Stimulated activated CD8-positive, alpha-beta memory T cell treated with anti-CD3 and anti-CD28 coated beads, Interleukin-12 subunit alpha, Interleukin-12 subunit beta, amount 100 ng/mL, for 24 hours (primary cell): ENCODE data around the gene UGT1A7.
A peak's percentile ranks its signal among the peaks of the same experiment; 100 is the strongest.
"Not testable (repeated sequence)": the region's sequence is repeated elsewhere in the genome, so short reads cannot be mapped to it uniquely, and the experiment has no call there.

ENCODE experiments used
- DNase-seq: peaks from one replicate; pipeline ENCODE4 v3.0.0-alpha.2; 2020; ENCODE audit errors: extremely low read depth

UGT1A7 gene

DNA sequence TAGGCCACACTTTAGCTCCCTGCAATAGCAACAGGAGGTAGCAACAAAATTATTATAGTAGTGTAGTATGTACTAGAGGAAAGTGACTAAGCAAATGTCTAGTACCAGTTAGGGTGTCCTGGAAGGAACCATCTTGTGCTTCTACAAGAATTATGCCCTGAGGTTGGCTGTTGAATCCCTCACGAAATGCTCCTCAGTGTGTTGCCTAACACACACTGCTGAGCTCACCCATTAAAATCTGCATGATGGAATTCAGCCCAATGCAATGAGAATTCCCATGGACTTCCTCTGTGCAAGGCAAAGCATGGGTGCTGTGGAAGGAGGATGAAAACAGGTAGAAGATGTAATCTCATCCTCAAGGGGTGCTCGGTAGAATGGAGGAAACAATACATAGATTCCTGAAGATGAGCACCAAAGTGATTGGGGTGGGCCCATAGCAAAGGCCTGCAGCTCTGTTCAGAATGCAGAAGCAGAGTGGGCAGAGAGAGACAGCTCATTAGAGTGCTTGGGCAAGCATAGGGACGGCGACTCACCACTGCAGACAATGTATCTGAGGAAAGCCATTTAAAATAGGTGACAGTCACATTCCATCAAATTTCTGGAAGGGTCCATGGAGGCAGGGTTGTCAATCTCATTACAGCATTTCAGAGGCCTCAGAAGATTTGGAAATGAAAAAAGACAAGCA lies 1.2 kb upstream of the UGT1A7 start:
- no peak for DNase-seq

DNA sequence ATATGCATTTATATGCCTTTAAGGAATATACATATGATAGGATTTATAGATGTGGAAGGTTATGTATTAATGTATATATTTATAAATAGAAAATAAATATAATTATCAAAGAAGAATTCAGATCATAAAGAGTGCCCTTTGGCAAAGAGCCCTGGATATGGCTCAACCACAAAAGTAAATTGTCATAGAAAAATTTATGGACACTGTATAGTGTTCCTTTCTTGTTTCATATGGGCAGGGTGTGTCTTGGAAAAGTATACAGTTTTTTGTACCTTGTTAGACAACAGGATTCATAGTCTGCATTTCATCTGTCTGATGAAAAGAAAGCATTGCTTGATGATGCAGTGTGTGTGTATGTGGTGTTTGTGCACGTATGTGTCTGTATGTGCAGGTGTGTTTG lies 2.9 kb downstream of the UGT1A7 start:
- DNase-seq: no peak

DNA sequence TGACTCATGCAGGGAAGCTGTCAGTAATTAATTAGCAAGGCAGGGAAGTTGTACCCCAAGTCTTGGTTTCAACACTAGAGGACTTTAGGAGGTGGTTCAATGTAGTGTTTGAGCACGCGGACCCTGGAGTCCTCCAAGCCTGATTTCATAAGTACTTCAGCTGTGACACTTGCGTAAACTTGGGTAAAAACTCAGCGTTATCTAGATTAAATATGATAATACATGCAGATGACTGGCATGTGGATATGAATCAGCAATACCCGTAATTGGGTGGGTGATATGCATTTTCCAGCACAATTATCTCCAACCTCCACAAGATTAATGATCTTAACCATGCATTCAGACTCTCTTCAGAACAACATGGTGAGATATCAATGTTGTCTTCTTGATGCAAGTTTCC lies 5.2 kb downstream of the UGT1A7 start:
- no peak for DNase-seq

DNA sequence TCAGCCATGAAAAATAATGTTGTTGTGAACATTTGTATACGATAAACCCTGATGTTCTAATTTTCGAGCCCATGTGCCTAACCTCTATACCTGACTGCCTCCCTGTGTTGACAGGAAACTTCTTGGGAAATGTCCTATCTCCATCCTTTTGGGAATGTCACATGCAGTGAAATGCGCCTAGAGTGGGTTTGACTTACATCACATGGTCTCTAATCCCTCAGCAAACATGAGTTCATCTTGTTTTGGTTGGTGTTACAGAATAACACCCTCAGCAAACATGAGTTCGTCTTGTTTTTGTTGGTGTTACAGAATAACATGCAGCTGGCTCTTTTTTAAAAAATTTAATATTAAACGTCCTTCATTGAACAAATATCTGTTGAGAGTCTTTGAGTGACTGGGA lies 6.6 kb downstream of the UGT1A7 start:
- no peak for DNase-seq

DNA sequence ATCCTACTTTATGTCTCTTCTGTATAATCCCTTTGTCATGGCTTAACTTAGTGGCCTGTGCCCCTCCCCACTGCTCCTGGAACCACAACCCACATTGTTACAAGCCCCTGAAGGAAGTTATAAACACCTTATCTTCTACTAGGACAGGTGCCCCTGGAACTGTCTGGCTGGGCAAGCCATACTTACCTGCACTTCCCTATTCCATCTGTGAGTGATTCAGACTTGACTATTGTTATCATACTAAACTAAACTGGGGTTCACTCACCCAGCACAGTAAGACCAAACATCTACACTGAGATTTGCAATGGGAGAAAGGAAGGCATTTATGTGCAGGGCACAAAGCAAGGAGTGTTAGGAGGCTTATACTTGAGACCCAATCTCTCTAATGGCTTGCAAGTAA lies 7.3 kb downstream of the UGT1A7 start:
- DNase-seq: no peak

DNA sequence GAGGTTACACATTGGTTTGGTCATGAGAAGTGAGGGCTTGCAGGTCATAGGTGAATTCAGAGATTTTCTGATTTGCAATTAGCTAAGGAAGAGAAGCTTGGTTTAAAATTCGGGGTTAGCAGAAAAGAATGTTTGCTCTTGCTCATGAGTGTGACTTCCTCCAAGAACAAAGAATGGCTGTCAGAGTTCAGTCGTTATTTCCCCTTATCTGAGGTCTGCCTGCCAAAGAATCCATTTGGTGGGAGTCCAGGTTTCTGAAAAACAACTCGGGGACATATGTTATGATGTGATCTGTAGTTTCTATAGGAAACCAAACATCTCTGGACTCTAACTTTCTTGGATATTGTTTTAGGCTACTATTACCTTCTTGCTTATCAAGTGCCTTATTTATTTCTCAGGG lies 7.8 kb downstream of the UGT1A7 start:
- DNase-seq: no peak

DNA sequence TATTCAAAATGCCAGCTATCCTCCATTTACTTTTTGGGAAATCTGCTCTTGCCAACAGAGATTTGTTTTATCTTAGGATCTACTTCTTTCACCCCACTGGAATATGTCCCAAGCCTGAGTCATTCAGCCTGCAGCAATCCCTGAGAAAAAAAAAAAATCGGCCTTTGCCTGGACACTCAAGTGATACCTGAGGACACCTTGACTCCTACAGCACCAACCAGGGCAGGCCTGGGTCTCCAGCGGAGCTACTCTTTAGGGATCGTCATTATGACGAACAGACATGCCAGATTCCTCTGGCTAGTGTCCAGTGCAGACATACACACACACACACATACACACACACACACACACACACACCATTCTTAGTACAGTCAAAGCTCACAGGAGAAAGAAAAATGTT lies 8.7 kb downstream of the UGT1A7 start:
- no peak for DNase-seq

DNA sequence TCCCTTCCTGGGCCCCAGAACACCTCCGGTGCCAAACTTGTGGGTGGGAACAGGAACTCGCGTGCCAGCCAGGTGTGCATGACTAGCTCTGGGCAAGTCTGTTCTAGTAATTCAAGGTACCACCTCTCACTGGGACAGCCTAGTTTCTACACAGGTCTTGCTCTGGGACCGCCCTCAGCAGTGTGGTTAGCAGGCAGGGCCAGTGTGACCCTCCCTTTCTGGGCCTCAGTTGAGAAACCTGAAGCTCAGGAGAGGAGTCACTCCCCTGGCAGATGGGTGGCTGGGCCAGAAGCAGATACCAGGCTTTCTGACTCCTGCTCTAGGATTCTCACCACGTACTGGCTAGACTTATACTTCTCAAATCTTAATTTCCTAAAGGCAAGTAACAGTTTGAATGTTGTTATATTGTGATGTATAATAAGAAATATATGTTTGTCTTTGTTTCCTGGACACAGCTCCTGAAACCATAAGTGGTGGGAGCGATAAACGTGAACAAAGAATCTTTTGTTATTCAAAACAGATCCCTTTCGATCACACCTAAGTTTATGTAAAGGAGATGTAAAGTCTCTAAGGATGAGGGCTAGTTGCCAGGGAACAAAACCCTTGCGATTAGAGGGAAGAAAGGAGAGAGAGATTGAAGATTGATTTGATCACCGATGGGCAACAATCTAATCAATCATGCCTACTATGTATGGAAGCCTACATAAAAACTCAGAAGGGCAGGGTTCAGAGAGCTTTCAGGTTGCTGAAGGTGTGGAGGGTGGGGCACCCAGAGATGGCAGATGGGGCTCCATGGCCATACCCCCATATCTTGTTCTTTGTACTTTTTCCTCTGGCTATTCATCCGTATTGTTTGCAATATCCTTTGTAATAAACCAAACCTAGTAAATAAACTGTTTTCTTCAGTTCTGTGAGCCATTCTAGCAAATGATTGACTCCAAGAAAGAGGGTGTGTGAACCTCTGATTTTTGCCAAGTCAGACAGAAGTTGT lies 10.0 kb downstream of the UGT1A7 start:
- no peak for DNase-seq

DNA sequence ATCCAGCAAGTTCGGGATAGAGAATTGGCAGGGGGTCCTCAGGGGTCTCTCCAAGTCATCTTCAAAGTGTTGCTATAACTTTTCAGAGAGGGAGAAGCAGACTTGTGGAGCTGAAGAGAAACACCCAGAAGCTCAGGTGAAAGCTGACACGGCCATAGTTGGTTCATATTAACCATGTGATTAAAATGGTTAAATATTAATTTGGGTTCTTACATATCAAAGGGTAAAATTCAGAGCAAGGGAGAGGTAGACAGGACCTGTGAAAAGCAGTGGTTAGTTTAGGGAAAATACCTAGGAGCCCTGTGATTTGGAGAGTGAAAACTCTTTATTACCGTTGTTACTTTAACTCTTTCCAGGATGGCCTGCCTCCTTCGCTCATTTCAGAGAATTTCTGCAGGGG lies 10.9 kb downstream of the UGT1A7 start, which contains the start of gene UGT1A6:
UGT1A6 (plus strand) TSS at position 243 of the 400 bp plus-strand sequence; CDS start at position 358, 115 bp downstream.
- no peak for DNase-seq

DNA sequence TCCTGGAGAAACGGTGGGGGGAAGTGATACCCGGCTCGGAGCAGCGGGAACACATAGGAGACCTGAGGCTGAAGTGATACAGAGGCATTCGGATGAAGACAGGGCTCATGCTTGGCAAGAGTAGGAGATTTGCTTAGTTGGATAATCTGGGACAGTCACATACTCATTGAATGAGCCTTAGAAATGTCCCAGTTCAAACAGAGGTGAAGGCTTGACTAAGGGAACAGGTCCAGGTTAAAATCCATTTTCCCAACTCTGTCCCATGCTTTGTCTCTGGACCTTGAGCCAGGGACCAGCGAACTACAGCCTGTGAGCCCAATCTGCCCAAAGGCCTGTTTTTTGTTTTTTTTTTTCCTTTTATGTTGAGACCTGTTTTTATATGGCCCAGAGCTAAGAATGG lies 12.3 kb downstream of the UGT1A7 start:
- DNase-seq: no peak

DNA sequence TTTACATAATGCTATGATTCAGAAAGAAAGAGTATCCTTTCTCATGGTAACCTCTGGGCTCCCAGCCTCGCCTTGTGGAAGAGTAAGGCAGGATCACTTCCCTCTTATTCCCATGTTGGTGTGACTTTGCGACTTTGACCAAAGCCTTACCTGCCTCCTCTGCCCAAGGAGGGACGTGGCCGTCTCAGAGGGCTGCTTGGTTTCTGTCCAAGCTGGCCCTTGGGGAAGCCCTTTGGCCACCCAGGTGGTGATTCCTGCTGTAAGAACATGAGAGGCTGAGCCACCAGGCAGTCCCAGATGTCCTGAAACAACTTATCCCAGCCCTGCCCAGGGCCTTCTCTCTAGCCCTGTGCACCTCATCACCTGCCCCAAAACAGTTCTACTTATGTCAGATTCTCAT lies 17.0 kb downstream of the UGT1A7 start:
- no peak for DNase-seq

DNA sequence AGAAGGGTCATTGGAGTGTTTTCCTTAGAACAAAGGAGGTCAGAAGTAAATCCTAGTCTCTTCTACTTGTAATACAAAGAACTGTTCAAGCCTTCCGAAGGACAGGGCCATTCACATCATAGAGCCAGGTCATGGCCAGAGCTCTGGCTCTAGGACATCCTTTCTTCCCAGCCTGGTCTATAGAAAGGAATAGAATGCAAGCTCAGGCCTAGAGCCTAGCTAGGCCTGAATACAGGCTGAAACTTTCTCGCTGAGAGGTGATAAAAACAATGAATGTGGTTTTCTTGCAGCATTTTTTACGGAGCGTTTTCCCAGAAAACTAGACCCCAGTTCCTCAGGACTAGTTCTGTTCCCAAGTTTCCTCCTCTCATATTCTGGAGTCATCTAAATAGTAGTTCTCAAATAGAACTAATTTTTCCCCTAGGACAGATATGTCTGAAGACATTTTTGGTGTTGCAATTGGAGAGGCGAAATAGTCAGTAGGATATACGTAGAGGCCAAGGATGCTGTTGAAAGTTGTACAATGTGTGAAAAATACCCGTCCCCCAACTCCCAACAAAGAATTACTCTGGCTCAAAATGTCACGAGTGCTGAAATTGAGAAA lies 17.8 kb downstream of the UGT1A7 start:
- DNase-seq: no peak

DNA sequence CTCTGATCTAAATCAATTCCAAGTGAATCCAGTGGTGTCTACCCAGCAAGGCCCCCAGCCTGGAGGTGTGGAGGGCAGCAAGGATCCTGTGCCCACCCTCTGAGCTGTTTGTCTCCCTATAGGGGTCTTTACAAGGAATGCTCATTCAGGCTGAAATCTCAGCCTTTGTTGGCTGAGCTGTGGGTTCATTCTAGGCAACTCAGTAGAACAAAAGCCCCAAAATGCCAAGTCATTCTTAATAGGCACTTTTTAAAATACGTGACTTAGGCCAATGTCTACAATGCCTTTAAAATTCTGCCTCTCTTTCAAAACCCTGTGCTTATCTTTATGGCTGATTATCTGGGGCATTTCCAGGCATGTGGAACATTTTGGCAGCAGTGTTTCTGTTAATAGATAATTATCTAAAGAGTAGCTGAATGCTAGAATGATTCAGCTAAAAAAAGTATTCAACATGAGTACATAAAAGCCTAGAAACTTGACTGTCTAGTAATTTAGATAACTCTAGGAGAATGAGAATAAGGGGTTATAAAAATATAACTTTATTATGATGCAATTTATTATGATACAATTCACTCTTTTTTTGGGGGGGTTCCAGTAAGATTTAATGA lies 18.4 kb downstream of the UGT1A7 start:
- no peak for DNase-seq

DNA sequence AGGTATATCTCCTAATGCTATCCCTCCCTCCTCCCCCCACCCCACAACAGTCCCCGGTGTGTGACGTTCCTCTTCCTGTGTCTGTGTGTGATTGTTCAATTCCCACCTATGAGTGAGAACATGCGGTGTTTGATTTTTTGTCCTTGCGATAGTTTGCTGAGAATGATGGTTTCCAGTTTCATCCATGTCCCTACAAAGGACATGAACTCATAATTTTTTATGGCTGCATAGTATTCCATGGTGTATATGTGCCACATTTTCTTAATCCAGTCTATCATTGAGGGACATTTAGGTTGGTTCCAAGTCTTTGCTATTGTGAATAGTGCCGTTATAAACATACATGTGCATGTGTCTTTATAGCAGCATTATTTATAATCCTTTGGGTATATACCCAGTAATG lies 19.1 kb downstream of the UGT1A7 start:
- not testable (repeated sequence) for DNase-seq

DNA sequence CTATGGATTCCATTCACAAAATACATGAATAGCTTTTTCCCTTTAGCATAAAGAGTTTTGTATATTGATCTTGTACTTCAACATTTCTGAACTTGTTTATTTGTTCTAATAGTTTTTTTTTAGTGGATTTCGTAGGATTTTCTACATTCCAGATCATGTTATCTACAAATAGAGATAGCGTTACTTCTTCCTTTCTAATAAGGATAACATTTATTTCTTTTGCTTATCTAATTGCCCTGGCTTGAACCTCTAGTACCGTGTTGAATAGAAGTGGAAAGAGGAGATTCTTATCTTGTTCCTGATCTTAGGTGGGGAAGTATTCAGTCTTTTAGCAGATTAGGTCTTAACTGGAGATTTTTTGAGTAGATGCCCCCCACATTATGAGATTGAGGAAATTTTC lies 20.5 kb downstream of the UGT1A7 start:
- DNase-seq: no peak

DNA sequence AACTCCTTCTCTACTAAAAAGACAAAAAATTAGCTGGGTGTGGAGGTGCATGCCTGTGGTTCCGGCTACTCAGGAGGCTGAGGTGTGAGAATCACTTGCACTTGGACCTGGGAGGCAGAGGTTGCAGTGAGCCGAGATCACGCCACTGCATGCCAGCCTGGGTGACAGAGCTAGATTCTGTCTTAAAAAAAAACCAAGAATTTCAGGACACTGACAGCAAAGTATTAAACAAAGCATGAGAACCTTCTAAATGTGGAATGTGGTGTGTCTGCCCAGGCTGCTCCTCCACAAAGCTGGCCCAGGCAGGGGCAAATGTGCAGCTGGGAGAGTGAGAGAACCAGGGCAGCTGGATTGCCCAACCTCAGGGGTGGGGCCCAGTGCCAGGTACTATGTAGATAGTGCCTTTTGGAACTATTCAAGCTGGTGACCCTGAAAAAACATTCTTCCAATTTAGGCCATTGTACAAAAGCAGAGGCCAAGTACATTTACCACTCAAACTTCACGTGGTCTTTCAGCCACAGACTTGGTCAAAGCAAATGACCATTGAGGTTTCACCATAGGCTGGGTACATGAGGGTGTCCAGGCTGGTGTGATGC lies 24.3 kb downstream of the UGT1A7 start:
- DNase-seq: no peak

DNA sequence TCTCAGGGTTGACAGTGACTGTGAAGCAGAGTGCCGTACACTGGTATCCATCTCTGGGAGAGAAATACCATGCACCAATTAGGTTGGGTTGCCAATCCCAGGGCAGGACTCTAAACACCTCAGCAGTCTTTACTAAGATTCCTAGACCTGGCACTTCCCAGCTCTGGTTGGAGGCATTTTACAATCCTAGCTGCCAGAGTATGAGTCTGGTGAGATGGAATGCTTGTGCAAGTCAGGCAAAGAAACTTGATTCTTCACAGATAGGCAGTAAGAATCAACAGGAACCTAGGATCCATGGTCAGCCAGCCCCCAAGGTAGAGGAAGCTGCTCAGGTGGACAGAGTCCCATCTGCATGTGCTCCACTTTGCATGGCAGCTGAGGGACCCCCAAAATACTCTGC lies 25.0 kb downstream of the UGT1A7 start:
- DNase-seq: no peak

DNA sequence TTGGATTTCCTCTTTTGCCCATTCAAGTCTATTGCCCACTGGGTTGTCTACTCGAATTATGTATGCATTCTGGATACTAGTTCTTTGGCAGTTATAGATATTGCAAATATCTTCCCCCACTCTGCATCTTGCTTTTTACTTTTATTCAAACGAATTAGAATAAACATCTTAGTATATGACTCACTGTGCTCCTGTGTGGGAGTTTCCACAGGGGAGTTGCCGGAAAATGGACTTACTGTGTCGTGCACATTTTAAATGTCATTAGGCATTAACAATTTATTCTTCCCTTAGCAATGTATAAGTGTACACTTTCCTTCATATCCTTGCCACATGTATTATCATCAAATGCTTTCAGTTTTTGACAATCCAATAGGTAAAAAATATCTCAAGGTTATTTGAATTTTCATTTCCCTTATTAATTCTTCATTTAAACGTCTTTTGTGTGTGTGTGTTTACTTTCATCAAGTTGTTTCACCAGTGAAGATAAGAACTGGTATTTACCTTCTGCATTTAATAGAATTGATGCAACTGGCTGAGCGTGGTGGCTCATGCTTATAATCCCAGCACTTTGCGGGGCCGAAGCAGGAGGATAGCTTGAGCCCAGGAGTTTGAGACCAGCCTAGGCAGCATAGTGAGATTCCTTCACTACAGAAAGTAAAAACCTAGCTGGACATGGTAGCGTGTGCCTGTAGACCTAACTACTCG lies 26.4 kb downstream of the UGT1A7 start:
- DNase-seq: no peak

DNA sequence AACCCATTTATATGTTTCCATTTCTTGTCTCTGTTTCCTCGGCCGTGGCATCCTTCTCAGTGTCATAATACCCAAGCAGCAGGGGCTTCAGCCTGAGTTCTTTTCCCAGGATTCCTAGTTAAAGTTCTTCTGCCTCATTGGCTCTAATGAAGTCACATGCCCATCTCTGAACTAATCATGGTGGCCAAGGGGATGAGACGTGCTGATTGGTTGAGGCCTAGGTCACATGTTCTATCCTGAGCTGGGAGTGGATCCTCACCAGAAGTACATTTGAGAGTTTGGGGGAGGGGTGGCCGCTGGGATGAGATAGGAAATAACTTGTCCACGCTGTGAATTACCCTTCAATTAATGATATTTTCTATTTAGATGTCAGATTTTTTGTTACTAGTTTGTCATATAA lies 27.2 kb downstream of the UGT1A7 start:
- DNase-seq: no peak

DNA sequence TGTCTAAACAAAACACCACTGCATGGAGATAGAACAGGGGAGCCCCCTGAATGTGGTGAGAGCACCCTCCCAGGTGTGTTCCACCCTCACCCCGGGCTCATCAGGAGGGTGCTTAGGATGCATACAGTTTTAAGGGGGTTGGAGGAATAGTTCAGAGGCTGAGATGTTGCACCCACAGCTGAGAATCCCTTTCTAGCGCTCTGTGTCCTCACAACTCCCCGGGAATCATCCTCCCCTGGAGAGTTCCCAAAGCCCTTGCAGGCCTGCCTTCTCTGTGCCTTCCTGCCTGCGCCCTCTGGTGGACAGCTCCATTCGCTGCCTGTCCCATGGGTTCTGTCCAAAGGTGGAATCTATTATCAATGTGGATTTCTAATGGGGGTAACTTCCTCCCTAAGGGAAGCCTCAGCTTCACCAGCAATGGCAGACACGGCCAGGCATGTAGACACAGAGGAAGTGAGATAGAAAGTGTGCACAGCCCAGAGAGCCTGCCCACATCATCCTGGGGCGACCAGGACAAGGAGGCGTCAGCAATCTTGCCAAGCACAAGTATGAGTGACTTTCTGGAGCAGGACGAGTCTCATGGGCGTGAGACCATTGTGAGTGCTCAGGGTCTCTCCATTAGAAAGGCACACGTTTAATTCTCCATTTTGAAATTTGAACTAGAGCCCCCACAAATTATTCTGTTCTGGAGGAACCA lies 29.8 kb downstream of the UGT1A7 start:
- DNase-seq: peak; percentile 19
